ENCODE measurements around the gene GFI1. TPM values are rescaled to one million over a fixed set of nuclear protein-coding genes. Genes with fewer than 3 reads are reported as not detected.

The GFI1 gene
- total RNA-seq, 1 donor from 2014 or later, result 0.10 TPM

DNA sequence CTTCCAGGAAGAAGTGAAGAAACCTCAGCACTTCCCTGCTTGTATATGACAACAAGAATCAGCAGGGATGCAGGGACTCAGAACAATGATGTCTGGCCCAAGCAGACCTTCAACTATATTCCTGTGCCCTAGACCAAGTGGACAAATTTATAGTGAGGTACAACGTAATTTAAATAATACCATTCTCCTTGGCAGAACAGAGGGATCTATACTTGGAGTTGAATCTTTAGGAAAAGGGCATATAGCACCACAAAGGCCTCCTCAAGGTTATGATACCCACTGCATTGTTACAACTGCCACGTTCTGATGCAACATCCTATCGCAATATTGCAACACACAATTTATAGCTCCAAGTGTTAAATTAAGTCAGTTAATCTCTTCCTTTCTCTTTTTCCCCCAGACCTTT lies 29.1 kb upstream of the GFI1 start:
- DNase-seq (ENCODE audit: extremely low spot score, unreplicated experiment), result no peak
- Mint-ChIP-seq H3K4me3 (no peak overlapping the region), H3K27me3 (no peaks in the 10 kb centered on the region), H3K36me3 (peaks cover 9% of the 10 kb centered on the region), H3K9me3 (no peaks in the 10 kb centered on the region), H3K4me1 (ENCODE audit: unreplicated experiment) (no peaks in the 10 kb centered on the region), H3K27ac (no peak overlapping the region)
- TF ChIP-seq, protein P1, sequence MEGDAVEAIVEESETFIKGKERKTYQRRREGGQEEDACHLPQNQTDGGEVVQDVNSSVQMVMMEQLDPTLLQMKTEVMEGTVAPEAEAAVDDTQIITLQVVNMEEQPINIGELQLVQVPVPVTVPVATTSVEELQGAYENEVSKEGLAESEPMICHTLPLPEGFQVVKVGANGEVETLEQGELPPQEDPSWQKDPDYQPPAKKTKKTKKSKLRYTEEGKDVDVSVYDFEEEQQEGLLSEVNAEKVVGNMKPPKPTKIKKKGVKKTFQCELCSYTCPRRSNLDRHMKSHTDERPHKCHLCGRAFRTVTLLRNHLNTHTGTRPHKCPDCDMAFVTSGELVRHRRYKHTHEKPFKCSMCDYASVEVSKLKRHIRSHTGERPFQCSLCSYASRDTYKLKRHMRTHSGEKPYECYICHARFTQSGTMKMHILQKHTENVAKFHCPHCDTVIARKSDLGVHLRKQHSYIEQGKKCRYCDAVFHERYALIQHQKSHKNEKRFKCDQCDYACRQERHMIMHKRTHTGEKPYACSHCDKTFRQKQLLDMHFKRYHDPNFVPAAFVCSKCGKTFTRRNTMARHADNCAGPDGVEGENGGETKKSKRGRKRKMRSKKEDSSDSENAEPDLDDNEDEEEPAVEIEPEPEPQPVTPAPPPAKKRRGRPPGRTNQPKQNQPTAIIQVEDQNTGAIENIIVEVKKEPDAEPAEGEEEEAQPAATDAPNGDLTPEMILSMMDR (conservative IDR thresholded peaks at IDR 0.05), result no peak

DNA sequence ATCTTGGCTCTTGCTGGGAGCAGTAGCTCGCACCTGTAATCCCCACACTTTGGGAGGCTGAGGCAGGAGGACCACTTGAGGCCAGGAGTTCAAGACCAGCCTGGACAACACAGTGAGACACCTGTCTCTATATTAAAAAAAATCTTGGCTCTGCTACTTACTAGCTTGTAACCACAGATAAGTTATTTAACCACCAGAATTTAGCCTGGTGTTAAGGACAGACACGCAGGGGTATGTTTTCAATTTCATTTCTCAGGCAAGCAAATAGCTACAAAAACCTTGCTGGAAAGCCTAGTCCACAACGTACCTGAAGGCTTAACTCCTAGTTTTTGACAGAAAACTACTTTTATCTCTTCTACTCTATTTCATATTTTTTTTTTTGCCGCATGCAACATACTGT lies 24.8 kb upstream of the GFI1 start:
- no peak overlapping the region for H3K4me3 Mint-ChIP-seq
- DNase-seq (ENCODE audit: extremely low spot score, unreplicated experiment), result no peak
- H3K36me3 Mint-ChIP-seq, result peaks cover 4% of the 10 kb centered on the region
- no peaks in the 10 kb centered on the region for H3K27me3 Mint-ChIP-seq
- no peaks in the 10 kb centered on the region for H3K4me1 Mint-ChIP-seq (ENCODE audit: unreplicated experiment)
- H3K9me3 Mint-ChIP-seq, result no peaks in the 10 kb centered on the region
- no peak overlapping the region for H3K27ac Mint-ChIP-seq
- TF ChIP-seq, protein P1 (conservative IDR thresholded peaks at IDR 0.05), result no peak

DNA sequence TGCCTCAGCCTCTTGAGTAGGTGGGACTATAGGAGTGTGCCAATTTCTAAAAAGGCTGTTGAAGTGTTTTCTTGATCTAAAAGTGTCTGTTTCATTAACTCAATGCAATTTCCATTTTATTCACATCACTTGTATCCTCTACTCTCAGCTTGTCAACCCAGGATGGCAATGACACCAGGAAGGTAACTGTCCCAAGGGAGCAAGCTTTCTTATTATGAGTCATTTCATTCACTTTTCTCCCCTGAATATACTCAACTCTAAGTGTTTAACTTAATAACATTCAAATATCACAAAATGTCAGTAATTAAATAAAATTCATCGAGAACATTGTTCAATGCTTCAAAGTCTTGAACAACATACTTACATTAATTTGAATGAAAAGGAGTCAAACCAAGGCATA lies 22.9 kb upstream of the GFI1 start:
- no peaks in the 10 kb centered on the region for H3K27me3 Mint-ChIP-seq
- no peaks in the 10 kb centered on the region for H3K9me3 Mint-ChIP-seq
- no peak for DNase-seq (ENCODE audit: extremely low spot score, unreplicated experiment)
- no peak overlapping the region for H3K4me3 Mint-ChIP-seq
- TF ChIP-seq, protein P1 (conservative IDR thresholded peaks at IDR 0.05), result no peak
- no peak overlapping the region for H3K27ac Mint-ChIP-seq
- peaks cover 4% of the 10 kb centered on the region for H3K36me3 Mint-ChIP-seq
- H3K4me1 Mint-ChIP-seq (ENCODE audit: unreplicated experiment), result no peaks in the 10 kb centered on the region

DNA sequence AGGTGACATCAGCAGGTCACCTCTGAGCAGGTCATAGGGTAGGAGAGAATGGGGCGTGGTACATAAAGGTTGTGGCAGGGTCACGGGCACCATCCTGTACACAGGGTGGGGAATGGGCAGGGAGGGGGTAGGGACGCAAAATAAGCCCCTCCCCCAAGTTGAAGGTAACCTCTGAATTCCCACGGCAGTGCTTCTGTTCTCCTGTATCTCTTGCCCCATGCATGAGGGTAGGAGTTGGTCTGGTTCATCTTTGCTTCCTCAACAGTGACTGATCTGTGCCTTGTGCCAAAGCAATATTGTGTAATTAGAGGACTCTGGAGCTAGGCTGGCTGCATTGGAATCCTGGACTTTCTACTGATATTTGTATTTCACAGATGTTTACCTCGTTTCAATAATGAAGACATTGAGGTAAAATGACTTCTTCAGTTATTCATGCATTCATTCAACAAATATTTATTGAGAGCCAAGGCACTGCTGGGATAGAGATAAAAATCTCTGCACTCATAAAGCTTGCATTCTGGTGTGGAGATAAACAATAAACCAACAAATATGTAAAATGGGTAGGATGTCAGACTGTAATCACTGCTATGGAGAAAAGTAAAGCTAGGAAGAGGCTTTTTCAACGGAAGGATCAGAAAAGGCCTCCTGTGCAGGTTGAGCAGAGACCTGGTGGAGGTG lies 18.4 kb upstream of the GFI1 start:
- DNase-seq (ENCODE audit: extremely low spot score, unreplicated experiment), result no peak
- Mint-ChIP-seq H3K9me3 (no peaks in the 10 kb centered on the region), H3K4me1 (ENCODE audit: unreplicated experiment) (no peaks in the 10 kb centered on the region), H3K27ac (no peak overlapping the region), H3K4me3 (no peak overlapping the region), H3K36me3 (no peaks in the 10 kb centered on the region), H3K27me3 (peaks cover 1% of the 10 kb centered on the region)
- TF ChIP-seq, protein P1 (conservative IDR thresholded peaks at IDR 0.05), result no peak

DNA sequence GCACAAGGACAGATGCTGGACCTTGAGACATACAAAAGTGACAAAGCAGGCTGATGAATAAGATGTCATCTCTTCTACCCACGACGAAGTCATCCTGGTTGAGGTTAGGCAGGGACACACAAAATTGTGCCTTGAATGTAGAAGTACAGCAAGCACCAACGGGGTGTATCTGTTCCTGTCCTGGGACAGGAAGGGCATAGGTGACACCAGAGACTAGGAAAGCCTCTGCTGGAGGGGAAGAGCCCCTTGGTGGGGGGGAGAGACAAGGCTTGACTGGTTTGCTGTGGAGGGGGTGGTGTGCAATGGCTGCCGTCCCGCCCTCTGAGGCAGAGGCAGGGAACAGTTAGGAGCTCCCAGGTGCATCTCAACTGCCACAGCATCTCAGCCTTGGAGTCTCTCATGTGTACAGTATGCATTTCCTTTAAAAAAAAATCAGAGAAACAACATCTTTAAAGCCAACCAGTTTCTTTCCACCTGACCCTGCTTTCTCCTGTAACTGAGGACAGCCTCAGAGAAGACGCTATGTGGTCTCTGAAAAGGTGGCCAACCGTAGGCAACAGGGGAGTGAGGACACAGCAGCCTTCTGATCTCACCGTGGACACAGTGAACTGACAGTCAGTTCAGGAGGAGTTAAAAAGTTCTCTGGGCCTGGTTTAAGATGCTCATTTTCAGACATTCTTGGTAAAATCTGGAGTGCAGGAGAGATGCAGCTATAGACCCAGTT lies 17.7 kb upstream of the GFI1 start:
- H3K36me3 Mint-ChIP-seq, result no peaks in the 10 kb centered on the region
- no peaks in the 10 kb centered on the region for H3K9me3 Mint-ChIP-seq
- peaks cover 4% of the 10 kb centered on the region for H3K27me3 Mint-ChIP-seq
- no peak for DNase-seq (ENCODE audit: extremely low spot score, unreplicated experiment)
- H3K27ac Mint-ChIP-seq, result no peak overlapping the region
- no peak overlapping the region for H3K4me3 Mint-ChIP-seq
- H3K4me1 Mint-ChIP-seq (ENCODE audit: unreplicated experiment), result no peaks in the 10 kb centered on the region
- TF ChIP-seq, protein P1 (conservative IDR thresholded peaks at IDR 0.05), result no peak
